Suprapubic skin (tissue), 4 donors: ENCODE results near the gene IKZF2.

Experiments used
- EP300 ChIP-seq: sonication (generic); formaldehyde crosslinking; IDR thresholded peaks from one replicate; pipeline ENCODE4 v1.6.1; 2017; ENCODE audit warnings: antibody characterized with exemption
- POLR2A ChIP-seq, 2 donors: fragments of 450-650 bp; IDR thresholded peaks; one replicate each; pipeline ENCODE4 v1.6.1; 2017; ENCODE audit warnings: antibody characterized with exemption in 2 of 2, mild to moderate bottlenecking in 2 of 2, moderate library complexity in 2 of 2
- POLR2AphosphoS5 ChIP-seq, 3 donors: sonication (generic); formaldehyde crosslinking; IDR thresholded peaks; one replicate each; pipeline ENCODE4 v1.6.1; 2017; ENCODE audit warnings: antibody characterized with exemption in 3 of 3
- TF ChIP-seq, protein P1 (sequence below), 2 donors: fragments of 200-600 bp in 1 of 2; fragments of 450-650 bp in 1 of 2; sonication (generic) in 1 of 2; IDR thresholded peaks; one replicate each; pipeline ENCODE4 v1.5.1; 2016 to 2019; ENCODE audit warnings: antibody characterized with exemption in 2 of 2, mild to moderate bottlenecking in 1 of 2, moderate library complexity in 1 of 2

GRCh38 chr2:213157242-213157641 lies 5.8 kb upstream of the IKZF2 start:
- TF ChIP-seq POLR2A (IDR thresholded peaks at IDR 0.05), result no peak
- TF ChIP-seq, protein P1, sequence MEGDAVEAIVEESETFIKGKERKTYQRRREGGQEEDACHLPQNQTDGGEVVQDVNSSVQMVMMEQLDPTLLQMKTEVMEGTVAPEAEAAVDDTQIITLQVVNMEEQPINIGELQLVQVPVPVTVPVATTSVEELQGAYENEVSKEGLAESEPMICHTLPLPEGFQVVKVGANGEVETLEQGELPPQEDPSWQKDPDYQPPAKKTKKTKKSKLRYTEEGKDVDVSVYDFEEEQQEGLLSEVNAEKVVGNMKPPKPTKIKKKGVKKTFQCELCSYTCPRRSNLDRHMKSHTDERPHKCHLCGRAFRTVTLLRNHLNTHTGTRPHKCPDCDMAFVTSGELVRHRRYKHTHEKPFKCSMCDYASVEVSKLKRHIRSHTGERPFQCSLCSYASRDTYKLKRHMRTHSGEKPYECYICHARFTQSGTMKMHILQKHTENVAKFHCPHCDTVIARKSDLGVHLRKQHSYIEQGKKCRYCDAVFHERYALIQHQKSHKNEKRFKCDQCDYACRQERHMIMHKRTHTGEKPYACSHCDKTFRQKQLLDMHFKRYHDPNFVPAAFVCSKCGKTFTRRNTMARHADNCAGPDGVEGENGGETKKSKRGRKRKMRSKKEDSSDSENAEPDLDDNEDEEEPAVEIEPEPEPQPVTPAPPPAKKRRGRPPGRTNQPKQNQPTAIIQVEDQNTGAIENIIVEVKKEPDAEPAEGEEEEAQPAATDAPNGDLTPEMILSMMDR (IDR thresholded peaks at IDR 0.05), result no peak
- TF ChIP-seq POLR2AphosphoS5 (IDR thresholded peaks at IDR 0.05), result no peak
- no peak for TF ChIP-seq EP300
